Measurements from ENCODE around the gene SAA4. TPM values are rescaled to one million over a fixed set of nuclear protein-coding genes. Genes with fewer than 3 reads are reported as not detected.
"Not testable (repeated sequence)": the region's sequence is repeated elsewhere in the genome, so short reads cannot be mapped to it uniquely, and the experiment has no call there.

SAA4 gene
- total RNA-seq, 4 donors from 2014 or later: 0.84 TPM; not detected in 3

DNA sequence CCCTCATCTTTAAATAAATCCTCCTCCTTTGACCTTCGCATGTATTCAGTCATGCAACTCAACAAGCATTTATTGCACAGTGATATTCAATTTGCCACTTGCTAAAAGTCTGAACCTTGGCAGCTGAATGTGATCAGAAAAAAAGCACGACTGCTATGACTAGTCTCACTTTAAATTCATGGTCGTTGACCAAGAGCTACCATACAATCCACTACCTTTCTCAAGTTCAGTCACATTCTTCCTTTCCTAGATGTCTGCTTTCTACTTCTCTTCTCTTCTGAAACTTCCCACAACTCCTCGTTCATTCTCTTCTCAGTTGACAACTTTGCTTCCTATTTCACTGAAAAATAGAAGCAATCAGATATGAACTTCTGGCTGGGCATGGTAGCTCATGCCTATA is 27.4 kb upstream of the SAA4 start:
- no peak for DNase-seq (ENCODE audit: low spot score in 2 of 2)
- intact Hi-C loops (cut with DNase I; ENCODE audit: low total_unique reads): no loop called here
- H3K4me3 ChIP-seq (ENCODE audit: low read depth, poor library complexity, severe bottlenecking): no peak overlapping the region
- 77 to 89% methylated on average over 4 of the region's 4 CpGs for WGBS, 2 donors
- TF ChIP-seq POLR2A (IDR thresholded peaks at IDR 0.05): no peak
- TF ChIP-seq, protein P1, sequence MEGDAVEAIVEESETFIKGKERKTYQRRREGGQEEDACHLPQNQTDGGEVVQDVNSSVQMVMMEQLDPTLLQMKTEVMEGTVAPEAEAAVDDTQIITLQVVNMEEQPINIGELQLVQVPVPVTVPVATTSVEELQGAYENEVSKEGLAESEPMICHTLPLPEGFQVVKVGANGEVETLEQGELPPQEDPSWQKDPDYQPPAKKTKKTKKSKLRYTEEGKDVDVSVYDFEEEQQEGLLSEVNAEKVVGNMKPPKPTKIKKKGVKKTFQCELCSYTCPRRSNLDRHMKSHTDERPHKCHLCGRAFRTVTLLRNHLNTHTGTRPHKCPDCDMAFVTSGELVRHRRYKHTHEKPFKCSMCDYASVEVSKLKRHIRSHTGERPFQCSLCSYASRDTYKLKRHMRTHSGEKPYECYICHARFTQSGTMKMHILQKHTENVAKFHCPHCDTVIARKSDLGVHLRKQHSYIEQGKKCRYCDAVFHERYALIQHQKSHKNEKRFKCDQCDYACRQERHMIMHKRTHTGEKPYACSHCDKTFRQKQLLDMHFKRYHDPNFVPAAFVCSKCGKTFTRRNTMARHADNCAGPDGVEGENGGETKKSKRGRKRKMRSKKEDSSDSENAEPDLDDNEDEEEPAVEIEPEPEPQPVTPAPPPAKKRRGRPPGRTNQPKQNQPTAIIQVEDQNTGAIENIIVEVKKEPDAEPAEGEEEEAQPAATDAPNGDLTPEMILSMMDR (IDR thresholded peaks at IDR 0.05): no peak

GRCh38 chr11:18262681-18263350 is 26.2 kb upstream of the SAA4 start:
- H3K4me3 ChIP-seq (ENCODE audit: low read depth, poor library complexity, severe bottlenecking); intact Hi-C loops (cut with DNase I; ENCODE audit: low total_unique reads); DNase-seq (ENCODE audit: low spot score in 2 of 2): not testable (repeated sequence)
- WGBS, 2 donors: 61 to 62% methylated on average over 8 of the region's 8 CpGs

GRCh38 chr11:18261721-18262120 is 25.1 kb upstream of the SAA4 start:
- 95 to 96% methylated on average over 14 of the region's 14 CpGs for WGBS, 2 donors
- DNase-seq (ENCODE audit: low spot score in 2 of 2): no peak
- intact Hi-C loops (cut with DNase I; ENCODE audit: low total_unique reads): no loop called here
- no peak overlapping the region for H3K4me3 ChIP-seq (ENCODE audit: low read depth, poor library complexity, severe bottlenecking)
- no peak for TF ChIP-seq POLR2A (IDR thresholded peaks at IDR 0.05)
- TF ChIP-seq, protein P1 (IDR thresholded peaks at IDR 0.05): no peak

DNA sequence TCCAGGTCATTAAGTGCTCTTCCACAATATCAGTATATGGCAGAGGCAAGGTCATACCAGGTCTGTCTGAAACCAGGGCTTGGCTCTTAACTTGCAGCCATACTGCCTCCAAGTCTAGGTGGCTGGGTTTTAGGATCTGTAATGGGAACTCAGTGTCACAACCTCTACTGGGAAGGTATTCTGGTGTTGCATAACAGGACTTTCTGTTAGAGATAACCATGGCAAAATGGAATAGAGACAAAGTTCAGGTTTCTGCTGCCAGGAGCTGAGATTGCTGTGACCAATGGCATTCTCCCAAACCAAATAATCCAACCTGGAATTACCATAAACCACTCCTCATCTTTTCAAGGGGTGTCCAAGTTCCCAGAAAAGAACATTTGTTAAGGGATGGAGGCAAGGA is 22.7 kb upstream of the SAA4 start:
- no peak for DNase-seq (ENCODE audit: low spot score in 2 of 2)
- H3K4me3 ChIP-seq (ENCODE audit: low read depth, poor library complexity, severe bottlenecking): no peak overlapping the region
- intact Hi-C loops (cut with DNase I; ENCODE audit: low total_unique reads): no loop called here
- no peak for TF ChIP-seq POLR2A (IDR thresholded peaks at IDR 0.05)
- TF ChIP-seq, protein P1 (IDR thresholded peaks at IDR 0.05): no peak

DNA sequence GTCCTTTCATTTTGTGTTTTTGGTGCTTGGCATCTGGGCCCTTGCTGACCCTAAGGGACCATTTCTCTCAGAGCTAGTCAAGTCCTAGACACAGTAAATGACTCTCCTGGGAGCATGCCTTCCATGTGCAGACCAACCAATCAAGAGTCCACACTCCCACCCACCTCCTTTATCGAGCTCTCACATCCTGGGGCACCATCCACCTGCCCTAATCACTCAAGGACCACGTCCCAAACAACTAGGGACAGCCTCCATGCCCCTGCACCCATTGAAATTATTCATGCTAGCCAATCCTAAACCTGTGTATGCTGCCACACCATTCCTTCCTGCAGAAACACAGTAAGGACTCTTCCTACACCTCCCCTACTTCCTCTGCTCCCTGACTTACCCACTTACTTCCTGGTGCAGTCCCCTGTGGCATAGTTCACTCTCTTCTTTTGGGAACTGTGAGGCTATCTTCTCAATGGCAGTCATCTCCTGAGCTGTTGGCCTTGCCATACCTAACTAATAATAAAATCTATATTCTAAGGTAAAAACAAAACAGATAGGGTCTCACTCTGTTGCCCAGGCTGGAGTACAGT is 18.3 kb upstream of the SAA4 start:
- WGBS, 2 donors: 51 to 60% methylated on average over 2 of the region's 2 CpGs
- H3K4me3 ChIP-seq (ENCODE audit: low read depth, poor library complexity, severe bottlenecking): no peak overlapping the region
- intact Hi-C loops (cut with DNase I; ENCODE audit: low total_unique reads): no loop called here
- DNase-seq (ENCODE audit: low spot score in 2 of 2): no peak
- no peak for TF ChIP-seq POLR2A (IDR thresholded peaks at IDR 0.05)
- TF ChIP-seq, protein P1 (IDR thresholded peaks at IDR 0.05): no peak

DNA sequence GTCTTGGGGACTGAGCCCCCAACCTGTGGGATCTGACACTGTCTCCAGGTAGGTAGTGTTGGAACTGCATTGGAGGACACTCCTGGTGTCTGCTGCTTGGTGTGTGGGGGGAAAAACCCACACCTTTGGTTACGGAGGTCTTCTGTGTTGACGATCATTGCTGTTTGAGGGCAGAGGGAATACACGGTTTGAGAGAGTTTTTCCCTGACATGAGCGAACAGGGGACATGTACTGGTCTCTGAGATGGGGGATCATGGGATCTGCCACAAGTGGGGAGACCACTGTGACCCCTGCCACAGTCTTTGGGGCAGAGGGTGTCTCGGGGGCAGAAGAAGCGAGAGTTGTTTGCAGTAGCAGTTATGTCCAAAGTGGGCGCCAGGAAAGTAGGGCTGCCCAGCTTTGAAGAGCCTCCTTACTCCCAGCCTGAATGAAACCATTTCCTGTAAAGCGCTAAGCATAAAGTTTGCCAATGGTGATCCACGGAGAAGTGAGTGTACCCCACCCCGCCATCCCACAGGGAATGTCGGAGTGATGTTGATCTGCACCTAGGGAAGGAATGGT is 17.3 kb upstream of the SAA4 start:
- no peak overlapping the region for H3K4me3 ChIP-seq (ENCODE audit: low read depth, poor library complexity, severe bottlenecking)
- TF ChIP-seq, protein P1 (IDR thresholded peaks at IDR 0.05): no peak
- no peak for TF ChIP-seq POLR2A (IDR thresholded peaks at IDR 0.05)
- 78 to 90% methylated on average over 11 of the region's 11 CpGs for WGBS, 2 donors
- intact Hi-C loops (cut with DNase I; ENCODE audit: low total_unique reads): no loop called here
- DNase-seq (ENCODE audit: low spot score in 2 of 2): no peak
